ENCODE data around the gene MDC1. TPM values are rescaled to one million over a fixed set of nuclear protein-coding genes. Genes with fewer than 3 reads are reported as not detected.

The MDC1 gene
- total RNA-seq, 1 experiment from 2014 or later, result 95.9 TPM

DNA sequence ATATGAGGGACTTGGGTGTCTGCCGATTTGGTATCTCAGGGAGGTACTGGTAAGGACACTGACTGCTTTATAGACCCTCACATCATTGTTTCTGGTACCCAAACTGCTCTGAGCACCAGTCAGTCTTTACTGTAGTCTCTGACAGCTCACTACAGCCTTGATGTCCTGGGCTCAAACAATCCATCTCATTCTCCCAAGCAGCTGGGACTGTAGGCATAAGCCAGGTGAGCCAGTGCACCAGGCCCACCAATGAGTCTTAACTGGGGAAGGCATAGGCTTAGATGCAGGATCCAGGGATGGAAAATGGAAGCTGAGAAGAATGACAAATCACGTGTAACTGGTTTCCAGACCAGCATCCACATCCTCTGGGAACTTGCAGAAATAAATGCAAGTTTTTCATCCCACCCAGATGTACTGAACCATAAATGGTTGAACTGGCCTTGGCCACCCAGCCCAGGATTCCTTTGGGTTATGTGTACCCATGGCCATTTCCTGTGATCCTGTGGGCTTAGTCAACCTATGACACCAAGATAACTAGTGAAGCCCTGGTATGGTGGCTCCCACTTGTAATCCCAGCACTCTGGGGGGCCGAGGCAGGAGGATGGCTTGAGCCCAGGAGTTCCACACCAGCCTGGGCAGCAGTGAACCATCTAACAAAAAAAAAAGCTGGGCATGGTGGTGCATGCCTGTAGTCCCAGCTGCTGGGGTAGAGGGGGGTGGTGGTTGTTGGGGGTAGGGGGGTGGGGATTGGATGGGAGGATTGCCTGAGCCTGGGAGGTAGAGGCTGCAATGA is 8.8 kb upstream of the MDC1 start (continued):
- TF ChIP-seq AFF4 (CRISPR knock-in tag; IDR thresholded peaks at IDR 0.05; ENCODE audit: borderline replicate concordance), result 0 out of 2 replicates have a peak, but pooled peaks have one; percentile 67
- peak; percentile 81 for TF ChIP-seq ZMAT4 (CRISPR knock-in tag; IDR thresholded peaks at IDR 0.05)
- TF ChIP-seq ZNF138 (CRISPR knock-in tag; conservative IDR thresholded peaks at IDR 0.05), result no peak
- TF ChIP-seq PRRX2 (CRISPR knock-in tag; IDR thresholded peaks at IDR 0.05), result peak; percentile 96
- TF ChIP-seq MYBL2 (CRISPR knock-in tag; IDR thresholded peaks at IDR 0.05), result peak; percentile 23; the same call in 1 of the 2 replicates
- TF ChIP-seq, protein P1, sequence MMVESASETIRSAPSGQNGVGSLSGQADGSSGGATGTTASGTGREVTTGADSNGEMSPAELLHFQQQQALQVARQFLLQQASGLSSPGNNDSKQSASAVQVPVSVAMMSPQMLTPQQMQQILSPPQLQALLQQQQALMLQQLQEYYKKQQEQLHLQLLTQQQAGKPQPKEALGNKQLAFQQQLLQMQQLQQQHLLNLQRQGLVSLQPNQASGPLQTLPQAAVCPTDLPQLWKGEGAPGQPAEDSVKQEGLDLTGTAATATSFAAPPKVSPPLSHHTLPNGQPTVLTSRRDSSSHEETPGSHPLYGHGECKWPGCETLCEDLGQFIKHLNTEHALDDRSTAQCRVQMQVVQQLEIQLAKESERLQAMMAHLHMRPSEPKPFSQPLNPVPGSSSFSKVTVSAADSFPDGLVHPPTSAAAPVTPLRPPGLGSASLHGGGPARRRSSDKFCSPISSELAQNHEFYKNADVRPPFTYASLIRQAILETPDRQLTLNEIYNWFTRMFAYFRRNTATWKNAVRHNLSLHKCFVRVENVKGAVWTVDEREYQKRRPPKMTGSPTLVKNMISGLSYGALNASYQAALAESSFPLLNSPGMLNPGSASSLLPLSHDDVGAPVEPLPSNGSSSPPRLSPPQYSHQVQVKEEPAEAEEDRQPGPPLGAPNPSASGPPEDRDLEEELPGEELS (CRISPR knock-in tag; IDR thresholded peaks at IDR 0.05), result no peak
- TF ChIP-seq TEAD1 (CRISPR knock-in tag; IDR thresholded peaks at IDR 0.05), result no peak
- TF ChIP-seq, protein P2, sequence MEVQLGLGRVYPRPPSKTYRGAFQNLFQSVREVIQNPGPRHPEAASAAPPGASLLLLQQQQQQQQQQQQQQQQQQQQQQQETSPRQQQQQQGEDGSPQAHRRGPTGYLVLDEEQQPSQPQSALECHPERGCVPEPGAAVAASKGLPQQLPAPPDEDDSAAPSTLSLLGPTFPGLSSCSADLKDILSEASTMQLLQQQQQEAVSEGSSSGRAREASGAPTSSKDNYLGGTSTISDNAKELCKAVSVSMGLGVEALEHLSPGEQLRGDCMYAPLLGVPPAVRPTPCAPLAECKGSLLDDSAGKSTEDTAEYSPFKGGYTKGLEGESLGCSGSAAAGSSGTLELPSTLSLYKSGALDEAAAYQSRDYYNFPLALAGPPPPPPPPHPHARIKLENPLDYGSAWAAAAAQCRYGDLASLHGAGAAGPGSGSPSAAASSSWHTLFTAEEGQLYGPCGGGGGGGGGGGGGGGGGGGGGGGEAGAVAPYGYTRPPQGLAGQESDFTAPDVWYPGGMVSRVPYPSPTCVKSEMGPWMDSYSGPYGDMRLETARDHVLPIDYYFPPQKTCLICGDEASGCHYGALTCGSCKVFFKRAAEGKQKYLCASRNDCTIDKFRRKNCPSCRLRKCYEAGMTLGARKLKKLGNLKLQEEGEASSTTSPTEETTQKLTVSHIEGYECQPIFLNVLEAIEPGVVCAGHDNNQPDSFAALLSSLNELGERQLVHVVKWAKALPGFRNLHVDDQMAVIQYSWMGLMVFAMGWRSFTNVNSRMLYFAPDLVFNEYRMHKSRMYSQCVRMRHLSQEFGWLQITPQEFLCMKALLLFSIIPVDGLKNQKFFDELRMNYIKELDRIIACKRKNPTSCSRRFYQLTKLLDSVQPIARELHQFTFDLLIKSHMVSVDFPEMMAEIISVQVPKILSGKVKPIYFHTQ (CRISPR knock-in tag; IDR thresholded peaks at IDR 0.05), result peak; percentile 97
- TF ChIP-seq ZNF512 (CRISPR knock-in tag; IDR thresholded peaks at IDR 0.05; ENCODE audit: borderline replicate concordance), result no peak
- no peak for TF ChIP-seq ATF2 (CRISPR knock-in tag; IDR thresholded peaks at IDR 0.05; ENCODE audit: borderline replicate concordance, low read depth)
- TF ChIP-seq ZNF263 (CRISPR knock-in tag; IDR thresholded peaks at IDR 0.05; ENCODE audit: low read depth), result no peak
- peak; percentile 42 for TF ChIP-seq SP1 (CRISPR knock-in tag; conservative IDR thresholded peaks at IDR 0.05)
- no peak for TF ChIP-seq JAZF1 (CRISPR knock-in tag; IDR thresholded peaks at IDR 0.05)
- no peak for TF ChIP-seq GTF2I (CRISPR knock-in tag; conservative IDR thresholded peaks at IDR 0.05)
- TF ChIP-seq ETV6 (CRISPR knock-in tag; IDR thresholded peaks at IDR 0.05), result no peak
- no peak for TF ChIP-seq CREB1 (CRISPR knock-in tag; IDR thresholded peaks at IDR 0.05)
- TF ChIP-seq, protein P3, sequence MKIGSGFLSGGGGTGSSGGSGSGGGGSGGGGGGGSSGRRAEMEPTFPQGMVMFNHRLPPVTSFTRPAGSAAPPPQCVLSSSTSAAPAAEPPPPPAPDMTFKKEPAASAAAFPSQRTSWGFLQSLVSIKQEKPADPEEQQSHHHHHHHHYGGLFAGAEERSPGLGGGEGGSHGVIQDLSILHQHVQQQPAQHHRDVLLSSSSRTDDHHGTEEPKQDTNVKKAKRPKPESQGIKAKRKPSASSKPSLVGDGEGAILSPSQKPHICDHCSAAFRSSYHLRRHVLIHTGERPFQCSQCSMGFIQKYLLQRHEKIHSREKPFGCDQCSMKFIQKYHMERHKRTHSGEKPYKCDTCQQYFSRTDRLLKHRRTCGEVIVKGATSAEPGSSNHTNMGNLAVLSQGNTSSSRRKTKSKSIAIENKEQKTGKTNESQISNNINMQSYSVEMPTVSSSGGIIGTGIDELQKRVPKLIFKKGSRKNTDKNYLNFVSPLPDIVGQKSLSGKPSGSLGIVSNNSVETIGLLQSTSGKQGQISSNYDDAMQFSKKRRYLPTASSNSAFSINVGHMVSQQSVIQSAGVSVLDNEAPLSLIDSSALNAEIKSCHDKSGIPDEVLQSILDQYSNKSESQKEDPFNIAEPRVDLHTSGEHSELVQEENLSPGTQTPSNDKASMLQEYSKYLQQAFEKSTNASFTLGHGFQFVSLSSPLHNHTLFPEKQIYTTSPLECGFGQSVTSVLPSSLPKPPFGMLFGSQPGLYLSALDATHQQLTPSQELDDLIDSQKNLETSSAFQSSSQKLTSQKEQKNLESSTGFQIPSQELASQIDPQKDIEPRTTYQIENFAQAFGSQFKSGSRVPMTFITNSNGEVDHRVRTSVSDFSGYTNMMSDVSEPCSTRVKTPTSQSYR (CRISPR knock-in tag; IDR thresholded peaks at IDR 0.05), result no peak
- peak; percentile 93 for TF ChIP-seq ZNF425 (CRISPR knock-in tag; conservative IDR thresholded peaks at IDR 0.05)
